Measurements from ENCODE around the gene WIZ. TPM values are rescaled to one million over a fixed set of nuclear protein-coding genes. Genes with fewer than 3 reads are reported as not detected.

WIZ gene
- total RNA-seq, 2 donors from 2014 or later, result 16.1 to 111 TPM

DNA sequence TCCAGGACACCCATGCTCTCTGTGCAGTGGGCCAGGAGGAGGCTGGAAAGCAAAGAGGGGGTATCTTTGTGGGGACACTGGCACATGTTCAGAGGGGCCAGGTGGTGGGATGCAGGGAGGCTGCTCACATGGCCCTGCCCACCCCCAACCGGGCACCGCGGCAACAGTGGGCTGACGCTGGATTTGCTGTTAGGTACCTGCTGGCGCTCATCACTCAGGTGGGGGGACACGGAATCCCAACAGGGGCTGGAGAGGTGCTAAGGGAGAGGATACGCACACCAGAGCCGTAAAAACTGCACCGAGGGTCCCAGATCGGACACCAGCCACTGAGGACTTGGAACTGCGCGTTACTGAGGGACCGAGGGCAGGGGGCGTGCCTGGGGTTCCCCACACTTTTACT is 50.1 kb downstream of the WIZ start:
- DNase-seq, result no peak
- Histone ChIP-seq H3K9me3 (no peaks in the 10 kb centered on the region), H3K27ac (no peak overlapping the region), H3K4me3 (no peak overlapping the region), H3K4me1 (peaks cover 8% of the 10 kb centered on the region), H3K36me3 (replicated peaks in 1 of 2; ENCODE audit: insufficient read depth in 1 of 2, low read depth in 2 of 2) (peaks cover 39 to 46% of the 10 kb centered on the region in 2 donors), H3K27me3 (no peaks in the 10 kb centered on the region)
- WGBS, 2 donors, result 91 to 97% methylated on average over 12 to 13 of the region's 14 CpGs
- TF ChIP-seq POLR2A (IDR thresholded peaks at IDR 0.05), result no peak
- intact Hi-C loops (cut with DNase I), result no loop called here
- no peak for ATAC-seq

GRCh38 chr19:15399234-15399515 is 50.6 kb downstream of the WIZ start:
- TF ChIP-seq CTCF (IDR thresholded peaks at IDR 0.05) (no peak), POLR2A (IDR thresholded peaks at IDR 0.05) (no peak)
- peaks cover 39 to 46% of the 10 kb centered on the region in 2 donors for H3K36me3 ChIP-seq (replicated peaks in 1 of 2; ENCODE audit: insufficient read depth in 1 of 2, low read depth in 2 of 2)
- DNase-seq (no peak), ATAC-seq (no peak)
- H3K27me3 ChIP-seq, result no peaks in the 10 kb centered on the region
- H3K9me3 ChIP-seq, result no peaks in the 10 kb centered on the region
- no peak overlapping the region for H3K27ac ChIP-seq
- WGBS, 2 donors, result 93 to 100% methylated on average over 6 to 8 of the region's 8 CpGs
- no peak overlapping the region for H3K4me3 ChIP-seq
- peaks cover 3% of the 10 kb centered on the region for H3K4me1 ChIP-seq
- intact Hi-C loops (cut with DNase I), result no loop called here

- ATAC-seq (no peak), DNase-seq (no peak)
- no peaks in the 10 kb centered on the region for H3K4me1 ChIP-seq
- no peak for TF ChIP-seq CTCF (IDR thresholded peaks at IDR 0.05)
- TF ChIP-seq POLR2A (IDR thresholded peaks at IDR 0.05), result no peak
- no peaks in the 10 kb centered on the region for H3K9me3 ChIP-seq
- no peak overlapping the region for H3K4me3 ChIP-seq
- intact Hi-C loops (cut with DNase I), result no loop called here
- H3K27me3 ChIP-seq, result no peaks in the 10 kb centered on the region
- H3K36me3 ChIP-seq (replicated peaks in 1 of 2; ENCODE audit: insufficient read depth in 1 of 2, low read depth in 2 of 2), result peaks cover 39 to 48% of the 10 kb centered on the region in 2 donors
- H3K27ac ChIP-seq, result no peak overlapping the region
- WGBS, 2 donors, result 86 to 93% methylated on average over 19 to 40 of the region's 50 CpGs
Measured at GRCh38 chr19:15398501-15399233, 51.1 kb downstream of the WIZ start.

GRCh38 chr19:15397782-15398181 is 52.0 kb downstream of the WIZ start:
- Histone ChIP-seq H3K4me3 (no peak overlapping the region), H3K27me3 (no peaks in the 10 kb centered on the region), H3K36me3 (replicated peaks in 1 of 2; ENCODE audit: insufficient read depth in 1 of 2, low read depth in 2 of 2) (peaks cover 39 to 43% of the 10 kb centered on the region in 2 donors), H3K9me3 (no peaks in the 10 kb centered on the region), H3K4me1 (no peaks in the 10 kb centered on the region), H3K27ac (no peak overlapping the region)
- DNase-seq (no peak), ATAC-seq (no peak)
- WGBS, 2 donors, result 75 to 86% methylated on average over 11 of the region's 11 CpGs
- TF ChIP-seq POLR2A (IDR thresholded peaks at IDR 0.05), result no peak
- no peak for TF ChIP-seq CTCF (IDR thresholded peaks at IDR 0.05)
- intact Hi-C loops (cut with DNase I), result no loop called here

GRCh38 chr19:15397236-15397635 is 52.5 kb downstream of the WIZ start:
- Histone ChIP-seq H3K4me3 (no peak overlapping the region), H3K9me3 (no peaks in the 10 kb centered on the region), H3K4me1 (no peaks in the 10 kb centered on the region), H3K27me3 (no peaks in the 10 kb centered on the region), H3K27ac (no peak overlapping the region), H3K36me3 (replicated peaks in 1 of 2; ENCODE audit: insufficient read depth in 1 of 2, low read depth in 2 of 2) (peaks cover 39 to 41% of the 10 kb centered on the region in 2 donors)
- intact Hi-C loops (cut with DNase I), result no loop called here
- DNase-seq (no peak), ATAC-seq (no peak)
- 83 to 100% methylated on average over 1 to 6 of the region's 6 CpGs for WGBS, 2 donors
- no peak for TF ChIP-seq CTCF (IDR thresholded peaks at IDR 0.05)
- TF ChIP-seq POLR2A (IDR thresholded peaks at IDR 0.05), result no peak
